Upper lobe of left lung (tissue), 4 donors: ENCODE measurements around the gene COL20A1.

Source experiments
- CTCF ChIP-seq, 6 experiments: fragments of 450-650 bp in 4 of 6; fragments of 200-600 bp in 2 of 6; sonication (generic) in 2 of 6; IDR thresholded peaks; one replicate each; pipeline ENCODE4 v1.5.1; 2016 to 2019; ENCODE audit warnings: antibody characterized with exemption in 6 of 6
- EP300 ChIP-seq, 4 donors: sonication (generic); formaldehyde crosslinking; IDR thresholded peaks; one replicate each; pipeline ENCODE4 v1.5.1; 2017; ENCODE audit warnings: antibody characterized with exemption in 4 of 4, control low read depth in 2 of 4
- POLR2A ChIP-seq, 4 donors: fragments of 450-650 bp; IDR thresholded peaks; one replicate each; pipeline ENCODE4 v1.5.1; 2016 to 2017; ENCODE audit warnings: antibody characterized with exemption in 4 of 4, mild to moderate bottlenecking in 2 of 4
- POLR2AphosphoS5 ChIP-seq, 2 donors: sonication (generic); formaldehyde crosslinking; IDR thresholded peaks; one replicate each; pipeline ENCODE4 v1.5.1; 2017; ENCODE audit warnings: antibody characterized with exemption in 2 of 2

- no peak for TF ChIP-seq CTCF (IDR thresholded peaks at IDR 0.05)
- TF ChIP-seq POLR2A (IDR thresholded peaks at IDR 0.05), result no peak
- no peak for TF ChIP-seq EP300 (IDR thresholded peaks at IDR 0.05)
- TF ChIP-seq POLR2AphosphoS5 (IDR thresholded peaks at IDR 0.05), result no peak
Measured at GRCh38 chr20:63322146-63322932, 29.4 kb downstream of the COL20A1 start.
